Vagina (tissue), 2 donors: ENCODE results near the gene KRT7. TPM values are rescaled to one million over a fixed set of nuclear protein-coding genes. Genes with fewer than 3 reads are reported as not detected.

Experiments
- DNase-seq, 2 donors: peaks; one replicate each; pipeline ENCODE4 v3.0.0-alpha.2; 2017; ENCODE audit errors: extremely low spot score in 2 of 2
- H3K27ac ChIP-seq: fragments of 200-600 bp; sonication (generic); one replicate; pipeline ENCODE4 v1.5.1; 2019
- H3K27me3 ChIP-seq: fragments of 200-600 bp; sonication (generic); one replicate; pipeline ENCODE4 v1.5.1; 2019
- H3K36me3 ChIP-seq, 2 donors: fragments of 200-600 bp; sonication (generic); one replicate each; pipeline ENCODE4 v1.5.1; 2017 to 2019
- H3K4me1 ChIP-seq: fragments of 200-600 bp; sonication (generic); one replicate; pipeline ENCODE4 v1.5.1; 2019
- H3K4me3 ChIP-seq, 2 donors: fragments of 200-600 bp; sonication (generic); 1 replicate in 1 of 2; 2 replicates in 1 of 2; pipeline ENCODE4 v1.5.1; 2016 to 2019
- H3K9me3 ChIP-seq: fragments of 200-600 bp; sonication (generic); one replicate; pipeline ENCODE4 v1.5.1; 2019
- CTCF ChIP-seq, 3 experiments: fragments of 450-650 bp in 2 of 3; fragments of 200-600 bp in 1 of 3; sonication (generic) in 1 of 3; IDR thresholded peaks; one replicate each; pipeline ENCODE4 v1.5.1; 2017 to 2019; ENCODE audit warnings: antibody characterized with exemption in 3 of 3, mild to moderate bottlenecking in 2 of 3, moderate library complexity in 2 of 3
- POLR2A ChIP-seq, 2 donors: fragments of 450-650 bp; IDR thresholded peaks; one replicate each; pipeline ENCODE4 v1.6.1; 2017; ENCODE audit warnings: antibody characterized with exemption in 2 of 2, mild to moderate bottlenecking in 2 of 2, moderate library complexity in 2 of 2
- POLR2AphosphoS5 ChIP-seq, 2 donors: sonication (generic); formaldehyde crosslinking; IDR thresholded peaks; one replicate each; pipeline ENCODE4 v1.9.0; 2017; ENCODE audit warnings: antibody characterized with exemption in 2 of 2, mild to moderate bottlenecking in 2 of 2, low read depth in 1 of 2; ENCODE audit not compliant: insufficient read depth in 1 of 2
- intact Hi-C: fragments of 100-400 bp; cut with DNase I; formaldehyde crosslinking; loops from one replicate; pipeline ENCODE4 v1.15.1; 2023
- total RNA-seq: library from RNA; depleted of rRNA; stranded (reverse); fragments of >200 nt; gene quantifications from one replicate; pipeline ENCODE4 v1.2.3, GENCODE V29; 2016

Gene KRT7
- total RNA-seq, 1 donor from 2014 or later: 7.6 TPM

GRCh38 chr12:52216100-52216499 lies 16.9 kb upstream of the KRT7 start:
- intact Hi-C loops: no loop called here
- H3K4me3 ChIP-seq: no peak overlapping the region
- peaks cover 25% of the 10 kb centered on the region for H3K4me1 ChIP-seq
- no peak overlapping the region for H3K27ac ChIP-seq
- TF ChIP-seq POLR2AphosphoS5 (IDR thresholded peaks at IDR 0.05; ENCODE audit: insufficient read depth in 1 of 2, low read depth in 1 of 2) (no peak), CTCF (IDR thresholded peaks at IDR 0.05) (no peak), POLR2A (IDR thresholded peaks at IDR 0.05) (no peak)
- DNase-seq: no peak
- no peaks in the 10 kb centered on the region for H3K27me3 ChIP-seq
- no peaks in the 10 kb centered on the region for H3K36me3 ChIP-seq
- H3K9me3 ChIP-seq: no peaks in the 10 kb centered on the region

- no peaks in the 10 kb centered on the region for H3K36me3 ChIP-seq
- H3K9me3 ChIP-seq: no peaks in the 10 kb centered on the region
- DNase-seq: no peak
- H3K4me1 ChIP-seq: peaks cover 25% of the 10 kb centered on the region
- intact Hi-C loops: no loop called here
- H3K4me3 ChIP-seq: no peak overlapping the region
- no peak overlapping the region for H3K27ac ChIP-seq
- no peaks in the 10 kb centered on the region for H3K27me3 ChIP-seq
- TF ChIP-seq POLR2AphosphoS5 (IDR thresholded peaks at IDR 0.05; ENCODE audit: insufficient read depth in 1 of 2, low read depth in 1 of 2) (no peak), POLR2A (IDR thresholded peaks at IDR 0.05) (no peak), CTCF (IDR thresholded peaks at IDR 0.05) (no peak)
Observed at GRCh38 chr12:52216807-52217206, 16.2 kb upstream of the KRT7 start.

GRCh38 chr12:52217223-52217622 lies 15.8 kb upstream of the KRT7 start:
- Histone ChIP-seq H3K9me3 (no peaks in the 10 kb centered on the region), H3K4me3 (no peak overlapping the region), H3K36me3 (no peaks in the 10 kb centered on the region), H3K4me1 (peaks cover 25% of the 10 kb centered on the region), H3K27me3 (no peaks in the 10 kb centered on the region), H3K27ac (no peak overlapping the region)
- intact Hi-C loops: no loop called here
- DNase-seq: no peak
- TF ChIP-seq POLR2A (IDR thresholded peaks at IDR 0.05) (no peak), CTCF (IDR thresholded peaks at IDR 0.05) (no peak), POLR2AphosphoS5 (IDR thresholded peaks at IDR 0.05; ENCODE audit: insufficient read depth in 1 of 2, low read depth in 1 of 2) (peak; percentile 52 to 63)

- Histone ChIP-seq H3K4me1 (peaks cover 25% of the 10 kb centered on the region), H3K36me3 (no peaks in the 10 kb centered on the region), H3K27me3 (no peaks in the 10 kb centered on the region), H3K9me3 (no peaks in the 10 kb centered on the region), H3K4me3 (no peak overlapping the region), H3K27ac (no peak overlapping the region)
- DNase-seq: no peak
- intact Hi-C loops: no loop called here
- TF ChIP-seq POLR2AphosphoS5 (IDR thresholded peaks at IDR 0.05; ENCODE audit: insufficient read depth in 1 of 2, low read depth in 1 of 2) (no peak), CTCF (IDR thresholded peaks at IDR 0.05) (no peak), POLR2A (IDR thresholded peaks at IDR 0.05) (no peak)
Observed at GRCh38 chr12:52218001-52218400, 15.0 kb upstream of the KRT7 start.

- peaks cover 24% of the 10 kb centered on the region for H3K4me1 ChIP-seq
- no peak overlapping the region for H3K27ac ChIP-seq
- DNase-seq: no peak
- no peaks in the 10 kb centered on the region for H3K27me3 ChIP-seq
- TF ChIP-seq POLR2AphosphoS5 (IDR thresholded peaks at IDR 0.05; ENCODE audit: insufficient read depth in 1 of 2, low read depth in 1 of 2) (no peak), CTCF (IDR thresholded peaks at IDR 0.05) (no peak), POLR2A (IDR thresholded peaks at IDR 0.05) (no peak)
- no peaks in the 10 kb centered on the region for H3K9me3 ChIP-seq
- H3K36me3 ChIP-seq: no peaks in the 10 kb centered on the region
- H3K4me3 ChIP-seq: no peak overlapping the region
- intact Hi-C loops: no loop called here
Observed at GRCh38 chr12:52220477-52220876, 12.6 kb upstream of the KRT7 start.
